Measurements from ENCODE around the gene XYLB.
A peak's percentile ranks its signal among the peaks of the same experiment; 100 is the strongest.

GRCh38 chr3:38334142-38335055 is 12.2 kb upstream of the XYLB start:
- TF ChIP-seq CTCF (IDR thresholded peaks at IDR 0.05) (no peak), EP300 (IDR thresholded peaks at IDR 0.05; ENCODE audit: borderline replicate concordance in 1 of 2, low read depth in 1 of 2, low read length in 1 of 2) (no peak), RXRA (IDR thresholded peaks at IDR 0.05; ENCODE audit: borderline replicate concordance, low read depth) (no peak), MXI1 (IDR thresholded peaks at IDR 0.05; ENCODE audit: low read depth, low read length) (no peak), ZBTB33 (IDR thresholded peaks at IDR 0.05; ENCODE audit: borderline replicate concordance, low read depth) (no peak), CHD2 (IDR thresholded peaks at IDR 0.05; ENCODE audit: low read length, partially characterized antibody) (no peak), MAX (IDR thresholded peaks at IDR 0.05; ENCODE audit: low read depth) (0 out of 2 replicates have a peak, but pooled peaks have one; percentile 50), ELF1 (IDR thresholded peaks at IDR 0.05) (no peak), RFX5 (IDR thresholded peaks at IDR 0.05; ENCODE audit: low read length) (no peak)
